Measurements from ENCODE around the gene NR6A1.

The NR6A1 gene

GRCh38 chr9:124495126-124496074, 275.7 kb downstream of the NR6A1 start:
- Histone ChIP-seq H3K36me3 (ENCODE audit: control insufficient read depth, insufficient read depth, low read length) (no peaks in the 10 kb centered on the region), H3K27ac (ENCODE audit: low read length) (no peak overlapping the region), H3K9me3 (ENCODE audit: control insufficient read depth, insufficient read depth, low read length) (no peaks in the 10 kb centered on the region), H3K4me3 (ENCODE audit: low read length) (no peak overlapping the region), H3K4me1 (ENCODE audit: control insufficient read depth, insufficient read depth, low read length) (no peaks in the 10 kb centered on the region), H3K27me3 (ENCODE audit: control insufficient read depth, insufficient read depth, low read length) (no peaks in the 10 kb centered on the region)
- WGBS (ENCODE audit: insufficient coverage, insufficient read length): no CpG with 5 or more reads among the region's 31 CpGs
- no peak for DNase-seq (ENCODE audit: low read depth, low spot score)

GRCh38 chr9:124493794-124494479, 277.2 kb downstream of the NR6A1 start:
- no peak for DNase-seq (ENCODE audit: low read depth, low spot score)
- H3K4me1 ChIP-seq (ENCODE audit: control insufficient read depth, insufficient read depth, low read length): no peaks in the 10 kb centered on the region
- no peak overlapping the region for H3K4me3 ChIP-seq (ENCODE audit: low read length)
- no CpG with 5 or more reads among the region's 18 CpGs for WGBS (ENCODE audit: insufficient coverage, insufficient read length)
- no peaks in the 10 kb centered on the region for H3K27me3 ChIP-seq (ENCODE audit: control insufficient read depth, insufficient read depth, low read length)
- H3K36me3 ChIP-seq (ENCODE audit: control insufficient read depth, insufficient read depth, low read length): no peaks in the 10 kb centered on the region
- H3K27ac ChIP-seq (ENCODE audit: low read length): no peak overlapping the region
- H3K9me3 ChIP-seq (ENCODE audit: control insufficient read depth, insufficient read depth, low read length): no peaks in the 10 kb centered on the region

- WGBS (ENCODE audit: insufficient coverage, insufficient read length): no CpG with 5 or more reads among the region's 4 CpGs
- no peak for DNase-seq (ENCODE audit: low read depth, low spot score)
- Histone ChIP-seq H3K9me3 (ENCODE audit: control insufficient read depth, insufficient read depth, low read length) (no peaks in the 10 kb centered on the region), H3K4me3 (ENCODE audit: low read length) (no peak overlapping the region), H3K27ac (ENCODE audit: low read length) (no peak overlapping the region), H3K27me3 (ENCODE audit: control insufficient read depth, insufficient read depth, low read length) (no peaks in the 10 kb centered on the region), H3K4me1 (ENCODE audit: control insufficient read depth, insufficient read depth, low read length) (no peaks in the 10 kb centered on the region), H3K36me3 (ENCODE audit: control insufficient read depth, insufficient read depth, low read length) (no peaks in the 10 kb centered on the region)
Observed at GRCh38 chr9:124493218-124493617, 277.9 kb downstream of the NR6A1 start.

GRCh38 chr9:124492818-124493217, 278.3 kb downstream of the NR6A1 start:
- Histone ChIP-seq H3K9me3 (ENCODE audit: control insufficient read depth, insufficient read depth, low read length) (no peaks in the 10 kb centered on the region), H3K27ac (ENCODE audit: low read length) (no peak overlapping the region), H3K4me3 (ENCODE audit: low read length) (no peak overlapping the region), H3K4me1 (ENCODE audit: control insufficient read depth, insufficient read depth, low read length) (no peaks in the 10 kb centered on the region), H3K36me3 (ENCODE audit: control insufficient read depth, insufficient read depth, low read length) (no peaks in the 10 kb centered on the region), H3K27me3 (ENCODE audit: control insufficient read depth, insufficient read depth, low read length) (no peaks in the 10 kb centered on the region)
- no peak for DNase-seq (ENCODE audit: low read depth, low spot score)
- WGBS (ENCODE audit: insufficient coverage, insufficient read length): no CpG with 5 or more reads among the region's 19 CpGs

GRCh38 chr9:124491049-124491975, 279.8 kb downstream of the NR6A1 start:
- H3K27ac ChIP-seq (ENCODE audit: low read length): no peak overlapping the region
- no CpG with 5 or more reads among the region's 32 CpGs for WGBS (ENCODE audit: insufficient coverage, insufficient read length)
- H3K36me3 ChIP-seq (ENCODE audit: control insufficient read depth, insufficient read depth, low read length): no peaks in the 10 kb centered on the region
- no peaks in the 10 kb centered on the region for H3K27me3 ChIP-seq (ENCODE audit: control insufficient read depth, insufficient read depth, low read length)
- no peak overlapping the region for H3K4me3 ChIP-seq (ENCODE audit: low read length)
- DNase-seq (ENCODE audit: low read depth, low spot score): no peak
- H3K4me1 ChIP-seq (ENCODE audit: control insufficient read depth, insufficient read depth, low read length): peaks cover 2% of the 10 kb centered on the region; the same call in 1 of the 2 replicates
- H3K9me3 ChIP-seq (ENCODE audit: control insufficient read depth, insufficient read depth, low read length): no peaks in the 10 kb centered on the region

GRCh38 chr9:124490004-124490403, 281.1 kb downstream of the NR6A1 start:
- Histone ChIP-seq H3K4me1 (ENCODE audit: control insufficient read depth, insufficient read depth, low read length) (peaks cover 2% of the 10 kb centered on the region; the same call in 1 of the 2 replicates), H3K4me3 (ENCODE audit: low read length) (no peak overlapping the region), H3K9me3 (ENCODE audit: control insufficient read depth, insufficient read depth, low read length) (no peaks in the 10 kb centered on the region), H3K27me3 (ENCODE audit: control insufficient read depth, insufficient read depth, low read length) (no peaks in the 10 kb centered on the region), H3K27ac (ENCODE audit: low read length) (no peak overlapping the region), H3K36me3 (ENCODE audit: control insufficient read depth, insufficient read depth, low read length) (no peaks in the 10 kb centered on the region)
- DNase-seq (ENCODE audit: low read depth, low spot score): no peak
- WGBS (ENCODE audit: insufficient coverage, insufficient read length): no CpG with 5 or more reads among the region's 2 CpGs

GRCh38 chr9:124489222-124489621, 281.9 kb downstream of the NR6A1 start:
- DNase-seq (ENCODE audit: low read depth, low spot score): no peak
- H3K4me1 ChIP-seq (ENCODE audit: control insufficient read depth, insufficient read depth, low read length): peaks cover 2% of the 10 kb centered on the region; the same call in 1 of the 2 replicates

GRCh38 chr9:124488641-124489210, 282.4 kb downstream of the NR6A1 start:
- WGBS (ENCODE audit: insufficient coverage, insufficient read length): no CpG with 5 or more reads among the region's 8 CpGs
- no peak for DNase-seq (ENCODE audit: low read depth, low spot score)
- peaks cover 2% of the 10 kb centered on the region; the same call in 1 of the 2 replicates for H3K4me1 ChIP-seq (ENCODE audit: control insufficient read depth, insufficient read depth, low read length)
- H3K9me3 ChIP-seq (ENCODE audit: control insufficient read depth, insufficient read depth, low read length): no peaks in the 10 kb centered on the region
- H3K27me3 ChIP-seq (ENCODE audit: control insufficient read depth, insufficient read depth, low read length): no peaks in the 10 kb centered on the region
- H3K4me3 ChIP-seq (ENCODE audit: low read length): no peak overlapping the region
- no peak overlapping the region for H3K27ac ChIP-seq (ENCODE audit: low read length)
- H3K36me3 ChIP-seq (ENCODE audit: control insufficient read depth, insufficient read depth, low read length): no peaks in the 10 kb centered on the region

More at GRCh38 chr9:124489222-124489621, 281.9 kb downstream of the NR6A1 start:
- Histone ChIP-seq H3K27me3 (ENCODE audit: control insufficient read depth, insufficient read depth, low read length) (no peaks in the 10 kb centered on the region), H3K9me3 (ENCODE audit: control insufficient read depth, insufficient read depth, low read length) (no peaks in the 10 kb centered on the region), H3K27ac (ENCODE audit: low read length) (no peak overlapping the region), H3K36me3 (ENCODE audit: control insufficient read depth, insufficient read depth, low read length) (no peaks in the 10 kb centered on the region), H3K4me3 (ENCODE audit: low read length) (no peak overlapping the region)
- no CpG with 5 or more reads among the region's 13 CpGs for WGBS (ENCODE audit: insufficient coverage, insufficient read length)

- no peaks in the 10 kb centered on the region for H3K9me3 ChIP-seq (ENCODE audit: control insufficient read depth, insufficient read depth, low read length)
- peaks cover 3% of the 10 kb centered on the region for H3K4me1 ChIP-seq (ENCODE audit: control insufficient read depth, insufficient read depth, low read length)
- no CpG with 5 or more reads among the region's 40 CpGs for WGBS (ENCODE audit: insufficient coverage, insufficient read length)
- H3K27ac ChIP-seq (ENCODE audit: low read length): no peak overlapping the region
- no peaks in the 10 kb centered on the region for H3K36me3 ChIP-seq (ENCODE audit: control insufficient read depth, insufficient read depth, low read length)
- DNase-seq (ENCODE audit: low read depth, low spot score): no peak
- H3K4me3 ChIP-seq (ENCODE audit: low read length): no peak overlapping the region
- H3K27me3 ChIP-seq (ENCODE audit: control insufficient read depth, insufficient read depth, low read length): no peaks in the 10 kb centered on the region
Observed at GRCh38 chr9:124487260-124488182, 283.6 kb downstream of the NR6A1 start.

Data from iPS DF 6.9 (cell line).